Gastroesophageal sphincter (tissue), 3 donors: ENCODE measurements around the gene GGT1.
"Not testable (repeated sequence)": the region's sequence is repeated elsewhere in the genome, so short reads cannot be mapped to it uniquely, and the experiment has no call there.

ENCODE experiments used
- CTCF ChIP-seq, 4 experiments: fragments of 200-600 bp in 2 of 4; fragments of 450-650 bp in 2 of 4; sonication (generic) in 1 of 4; IDR thresholded peaks; one replicate each; pipeline ENCODE4 v1.5.1; 2017 to 2019; ENCODE audit warnings: antibody characterized with exemption in 4 of 4, mild to moderate bottlenecking in 2 of 4, moderate library complexity in 2 of 4
- EP300 ChIP-seq: sonication (generic); formaldehyde crosslinking; IDR thresholded peaks from one replicate; pipeline ENCODE4 v1.6.1; 2017; ENCODE audit warnings: antibody characterized with exemption, mild to moderate bottlenecking
- POLR2A ChIP-seq, 2 donors: fragments of 450-650 bp; IDR thresholded peaks; one replicate each; pipeline ENCODE4 v1.6.1; 2017; ENCODE audit warnings: antibody characterized with exemption in 2 of 2, mild to moderate bottlenecking in 2 of 2, moderate library complexity in 1 of 2
- POLR2AphosphoS5 ChIP-seq: sonication (generic); formaldehyde crosslinking; IDR thresholded peaks from one replicate; pipeline ENCODE4 v1.6.1; 2017; ENCODE audit warnings: antibody characterized with exemption

GRCh38 chr22:24627911-24628310, 24.9 kb downstream of the GGT1 start:
- TF ChIP-seq CTCF (IDR thresholded peaks at IDR 0.05); POLR2AphosphoS5; POLR2A (IDR thresholded peaks at IDR 0.05); EP300: not testable (repeated sequence)
